SW480 (cell line): ENCODE measurements around the gene SLC30A5.
"Not testable (repeated sequence)": the region's sequence is repeated elsewhere in the genome, so short reads cannot be mapped to it uniquely, and the experiment has no call there.

Source experiments
- DNase-seq: peaks from one replicate; pipeline ENCODE4 v3.0.0-alpha.2; 2016; ENCODE audit warnings: low spot score

SLC30A5 gene

GRCh38 chr5:69093771-69094482, at the start of gene SLC30A5:
Gene SLC30A5 (plus strand): TSS chr5:69094014. CDS start chr5:69094256, 242 bp downstream.
- DNase-seq, result peak; percentile 99

GRCh38 chr5:69045213-69045612, 48.6 kb upstream of the SLC30A5 start:
- not testable (repeated sequence) for DNase-seq

- no peak for DNase-seq
Measured at GRCh38 chr5:69046375-69046957, 47.3 kb upstream of the SLC30A5 start.

GRCh38 chr5:69048230-69048629, 45.6 kb upstream of the SLC30A5 start:
- peak; percentile 17 for DNase-seq

- no peak for DNase-seq
Measured at GRCh38 chr5:69049151-69049550, 44.7 kb upstream of the SLC30A5 start.

GRCh38 chr5:69049796-69050195, 44.0 kb upstream of the SLC30A5 start:
- no peak for DNase-seq

GRCh38 chr5:69050214-69050613, 43.6 kb upstream of the SLC30A5 start:
- no peak for DNase-seq

GRCh38 chr5:69052181-69052580, 41.6 kb upstream of the SLC30A5 start:
- no peak for DNase-seq

- DNase-seq, result no peak
Measured at GRCh38 chr5:69074664-69075521, 18.9 kb upstream of the SLC30A5 start.

GRCh38 chr5:69075522-69076179, 18.2 kb upstream of the SLC30A5 start:
- DNase-seq, result no peak

- no peak for DNase-seq
Measured at GRCh38 chr5:69078921-69079540, 14.8 kb upstream of the SLC30A5 start.

GRCh38 chr5:69079556-69079955, 14.3 kb upstream of the SLC30A5 start:
- DNase-seq, result no peak

- peak; percentile 60 for DNase-seq
Measured at GRCh38 chr5:69083412-69083811, 10.4 kb upstream of the SLC30A5 start.

GRCh38 chr5:69084195-69084594, 9.6 kb upstream of the SLC30A5 start:
- no peak for DNase-seq

- DNase-seq, result no peak
Measured at GRCh38 chr5:69084903-69085302, 8.9 kb upstream of the SLC30A5 start.

GRCh38 chr5:69086206-69086605, 7.6 kb upstream of the SLC30A5 start:
- DNase-seq, result no peak

- DNase-seq, result not testable (repeated sequence)
Measured at GRCh38 chr5:69088006-69088405, 5.8 kb upstream of the SLC30A5 start.

- DNase-seq, result no peak
Measured at GRCh38 chr5:69090158-69090557, 3.7 kb upstream of the SLC30A5 start.

GRCh38 chr5:69091771-69092170, 2.0 kb upstream of the SLC30A5 start:
- DNase-seq, result no peak

GRCh38 chr5:69092969-69093368, 845 bp upstream of the SLC30A5 start:
- no peak for DNase-seq

- no peak for DNase-seq
Measured at GRCh38 chr5:69099302-69099701, 5.5 kb downstream of the SLC30A5 start.

- DNase-seq, result no peak
Measured at GRCh38 chr5:69103521-69103920, 9.7 kb downstream of the SLC30A5 start.
